Measurements from ENCODE around the gene FRAS1.

DNA sequence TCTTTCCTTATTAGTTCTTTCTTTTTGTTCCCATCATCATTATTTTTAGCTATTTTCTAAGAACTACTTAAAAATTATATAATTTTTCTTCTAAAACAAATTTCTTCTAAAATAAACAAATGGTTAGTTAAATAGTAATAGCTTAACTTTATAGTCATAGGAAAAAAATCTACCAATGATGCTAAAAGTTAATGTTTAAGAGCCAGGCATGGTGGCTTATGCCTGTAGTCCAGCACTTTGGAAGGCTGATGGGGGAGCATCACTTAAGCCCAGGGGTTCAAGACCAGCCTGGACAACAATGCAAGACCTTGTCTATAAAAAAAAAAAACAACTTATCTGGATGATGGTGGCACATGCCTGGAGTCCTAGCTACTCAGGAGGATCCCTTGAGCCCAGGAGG is 367.3 kb downstream of the FRAS1 start:
- TF ChIP-seq, protein P1, sequence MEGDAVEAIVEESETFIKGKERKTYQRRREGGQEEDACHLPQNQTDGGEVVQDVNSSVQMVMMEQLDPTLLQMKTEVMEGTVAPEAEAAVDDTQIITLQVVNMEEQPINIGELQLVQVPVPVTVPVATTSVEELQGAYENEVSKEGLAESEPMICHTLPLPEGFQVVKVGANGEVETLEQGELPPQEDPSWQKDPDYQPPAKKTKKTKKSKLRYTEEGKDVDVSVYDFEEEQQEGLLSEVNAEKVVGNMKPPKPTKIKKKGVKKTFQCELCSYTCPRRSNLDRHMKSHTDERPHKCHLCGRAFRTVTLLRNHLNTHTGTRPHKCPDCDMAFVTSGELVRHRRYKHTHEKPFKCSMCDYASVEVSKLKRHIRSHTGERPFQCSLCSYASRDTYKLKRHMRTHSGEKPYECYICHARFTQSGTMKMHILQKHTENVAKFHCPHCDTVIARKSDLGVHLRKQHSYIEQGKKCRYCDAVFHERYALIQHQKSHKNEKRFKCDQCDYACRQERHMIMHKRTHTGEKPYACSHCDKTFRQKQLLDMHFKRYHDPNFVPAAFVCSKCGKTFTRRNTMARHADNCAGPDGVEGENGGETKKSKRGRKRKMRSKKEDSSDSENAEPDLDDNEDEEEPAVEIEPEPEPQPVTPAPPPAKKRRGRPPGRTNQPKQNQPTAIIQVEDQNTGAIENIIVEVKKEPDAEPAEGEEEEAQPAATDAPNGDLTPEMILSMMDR (IDR thresholded peaks at IDR 0.05), result no peak
- no peak for TF ChIP-seq POLR2A (IDR thresholded peaks at IDR 0.05)

Measured in heart left ventricle (tissue), 13 donors.